GM12878 (cell line): Measurements from ENCODE around the gene AGRN.

Source experiments
- BCL11A ChIP-seq: IDR thresholded peaks from 2 replicates; pipeline ENCODE4 v1.6.1; 2011; ENCODE audit warnings: low read depth, low read length
- CBX5 ChIP-seq: sonication (generic); IDR thresholded peaks from 2 replicates; pipeline ENCODE4 v1.6.1; 2016; ENCODE audit warnings: low read depth, moderate library complexity, mild to moderate bottlenecking, inconsistent platforms
- CREB1 ChIP-seq: IDR thresholded peaks from 2 replicates; pipeline ENCODE4 v1.6.1; 2012; ENCODE audit warnings: low read depth, mild to moderate bottlenecking, inconsistent platforms
- HCFC1 ChIP-seq: fragments of 150-350 bp; IDR thresholded peaks from 2 replicates; pipeline ENCODE4 v1.6.1; 2014; ENCODE audit warnings: low read length
- JUNB ChIP-seq: IDR thresholded peaks from 2 replicates; pipeline ENCODE4 v1.6.1; 2016; ENCODE audit warnings: antibody characterized with exemption, mild to moderate bottlenecking
- MYB ChIP-seq: fragments of 150-350 bp; IDR thresholded peaks from 2 replicates; pipeline ENCODE4 v1.6.1; 2014; ENCODE audit warnings: mild to moderate bottlenecking, low read depth, low read length, borderline replicate concordance
- NFIC ChIP-seq: IDR thresholded peaks from 2 replicates; pipeline ENCODE4 v1.6.1; 2012; ENCODE audit warnings: low read depth, mild to moderate bottlenecking, inconsistent platforms, low read length, moderate library complexity
- POLR2AphosphoS5 ChIP-seq: IDR thresholded peaks from 2 replicates; pipeline ENCODE4 v1.6.1; 2011; ENCODE audit warnings: mild to moderate bottlenecking, low read length, inconsistent platforms
- RB1 ChIP-seq: fragments of 450-650 bp; formaldehyde crosslinking; IDR thresholded peaks from 2 replicates; pipeline ENCODE4 v1.6.1; 2017; ENCODE audit warnings: mild to moderate bottlenecking, borderline replicate concordance
- SMC3 ChIP-seq: IDR thresholded peaks from 2 replicates; pipeline ENCODE4 v1.6.1; 2011; ENCODE audit warnings: low read length, improper control_type of control experiment, borderline replicate concordance
- TCF7 ChIP-seq: IDR thresholded peaks from 2 replicates; pipeline ENCODE4 v1.6.1; 2014; ENCODE audit warnings: antibody characterized with exemption, borderline replicate concordance
- YY1 ChIP-seq: IDR thresholded peaks from 2 replicates; pipeline ENCODE4 v1.6.1; 2011; ENCODE audit warnings: low read depth, mild to moderate bottlenecking, low read length
- TF ChIP-seq, protein P1 (sequence below), 3 experiments: IDR thresholded peaks in 2 of 3; conservative IDR thresholded peaks in 1 of 3; 2 replicates each; pipeline ENCODE4 v1.5.1; 2011; ENCODE audit warnings: low read depth in 3 of 3, low read length in 3 of 3, mild to moderate bottlenecking in 3 of 3, control low read depth in 2 of 3, moderate library complexity in 2 of 3, inconsistent platforms in 1 of 3, mixed read lengths in 1 of 3; ENCODE audit not compliant: control insufficient read depth in 2 of 3, insufficient read depth in 1 of 3; ENCODE audit errors: extremely low read depth in 1 of 3
- TF ChIP-seq, protein P2 (sequence below): IDR thresholded peaks from 2 replicates; pipeline ENCODE4 v1.6.1; 2012; ENCODE audit warnings: mild to moderate bottlenecking, low read depth, low read length

DNA sequence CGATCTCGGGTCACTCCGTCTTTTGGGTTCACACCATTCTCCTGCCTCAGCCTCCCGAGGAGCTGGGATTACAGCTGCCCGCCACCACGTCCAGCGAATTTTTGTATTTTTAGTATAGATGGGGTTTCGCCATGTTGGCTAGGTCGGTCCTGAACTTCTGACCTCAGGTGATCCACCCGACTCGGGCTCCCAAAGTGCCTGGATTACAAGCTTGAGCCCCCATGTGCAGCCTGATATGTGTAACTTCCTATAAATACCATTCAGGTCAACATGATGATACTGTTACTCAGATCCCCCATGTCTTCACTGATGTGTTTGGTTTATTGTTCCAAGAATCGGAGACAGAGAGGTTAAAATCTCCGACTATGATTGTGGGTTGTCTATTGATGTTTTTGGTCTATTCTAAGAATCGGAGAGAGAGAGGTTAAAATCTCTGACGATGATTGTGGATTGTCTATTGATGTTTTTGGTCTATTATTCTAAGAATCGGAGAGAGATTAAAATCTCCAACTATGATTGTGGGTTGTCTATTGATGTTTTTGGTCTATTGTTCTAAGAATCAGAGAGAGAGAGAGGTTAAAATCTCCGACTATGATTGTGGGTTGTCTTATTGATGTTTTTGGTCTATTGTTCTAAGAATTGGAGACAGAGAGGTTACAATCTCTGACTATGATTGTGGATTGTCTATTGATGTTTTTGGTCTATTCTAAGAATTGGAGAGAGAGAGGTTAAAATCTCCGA lies 78.9 kb downstream of the AGRN start:
- no peak for TF ChIP-seq CREB1
- TF ChIP-seq, protein P1, sequence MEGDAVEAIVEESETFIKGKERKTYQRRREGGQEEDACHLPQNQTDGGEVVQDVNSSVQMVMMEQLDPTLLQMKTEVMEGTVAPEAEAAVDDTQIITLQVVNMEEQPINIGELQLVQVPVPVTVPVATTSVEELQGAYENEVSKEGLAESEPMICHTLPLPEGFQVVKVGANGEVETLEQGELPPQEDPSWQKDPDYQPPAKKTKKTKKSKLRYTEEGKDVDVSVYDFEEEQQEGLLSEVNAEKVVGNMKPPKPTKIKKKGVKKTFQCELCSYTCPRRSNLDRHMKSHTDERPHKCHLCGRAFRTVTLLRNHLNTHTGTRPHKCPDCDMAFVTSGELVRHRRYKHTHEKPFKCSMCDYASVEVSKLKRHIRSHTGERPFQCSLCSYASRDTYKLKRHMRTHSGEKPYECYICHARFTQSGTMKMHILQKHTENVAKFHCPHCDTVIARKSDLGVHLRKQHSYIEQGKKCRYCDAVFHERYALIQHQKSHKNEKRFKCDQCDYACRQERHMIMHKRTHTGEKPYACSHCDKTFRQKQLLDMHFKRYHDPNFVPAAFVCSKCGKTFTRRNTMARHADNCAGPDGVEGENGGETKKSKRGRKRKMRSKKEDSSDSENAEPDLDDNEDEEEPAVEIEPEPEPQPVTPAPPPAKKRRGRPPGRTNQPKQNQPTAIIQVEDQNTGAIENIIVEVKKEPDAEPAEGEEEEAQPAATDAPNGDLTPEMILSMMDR (IDR thresholded peaks at IDR 0.05 in 2 of 3, conservative IDR thresholded peaks at IDR 0.05 in 1 of 3; ENCODE audit: control insufficient read depth in 2 of 3, extremely low read depth in 1 of 3, insufficient read depth in 1 of 3, low read depth in 3 of 3, low read length in 3 of 3), result no peak
- no peak for TF ChIP-seq BCL11A
- TF ChIP-seq NFIC, result no peak
- TF ChIP-seq, protein P2, sequence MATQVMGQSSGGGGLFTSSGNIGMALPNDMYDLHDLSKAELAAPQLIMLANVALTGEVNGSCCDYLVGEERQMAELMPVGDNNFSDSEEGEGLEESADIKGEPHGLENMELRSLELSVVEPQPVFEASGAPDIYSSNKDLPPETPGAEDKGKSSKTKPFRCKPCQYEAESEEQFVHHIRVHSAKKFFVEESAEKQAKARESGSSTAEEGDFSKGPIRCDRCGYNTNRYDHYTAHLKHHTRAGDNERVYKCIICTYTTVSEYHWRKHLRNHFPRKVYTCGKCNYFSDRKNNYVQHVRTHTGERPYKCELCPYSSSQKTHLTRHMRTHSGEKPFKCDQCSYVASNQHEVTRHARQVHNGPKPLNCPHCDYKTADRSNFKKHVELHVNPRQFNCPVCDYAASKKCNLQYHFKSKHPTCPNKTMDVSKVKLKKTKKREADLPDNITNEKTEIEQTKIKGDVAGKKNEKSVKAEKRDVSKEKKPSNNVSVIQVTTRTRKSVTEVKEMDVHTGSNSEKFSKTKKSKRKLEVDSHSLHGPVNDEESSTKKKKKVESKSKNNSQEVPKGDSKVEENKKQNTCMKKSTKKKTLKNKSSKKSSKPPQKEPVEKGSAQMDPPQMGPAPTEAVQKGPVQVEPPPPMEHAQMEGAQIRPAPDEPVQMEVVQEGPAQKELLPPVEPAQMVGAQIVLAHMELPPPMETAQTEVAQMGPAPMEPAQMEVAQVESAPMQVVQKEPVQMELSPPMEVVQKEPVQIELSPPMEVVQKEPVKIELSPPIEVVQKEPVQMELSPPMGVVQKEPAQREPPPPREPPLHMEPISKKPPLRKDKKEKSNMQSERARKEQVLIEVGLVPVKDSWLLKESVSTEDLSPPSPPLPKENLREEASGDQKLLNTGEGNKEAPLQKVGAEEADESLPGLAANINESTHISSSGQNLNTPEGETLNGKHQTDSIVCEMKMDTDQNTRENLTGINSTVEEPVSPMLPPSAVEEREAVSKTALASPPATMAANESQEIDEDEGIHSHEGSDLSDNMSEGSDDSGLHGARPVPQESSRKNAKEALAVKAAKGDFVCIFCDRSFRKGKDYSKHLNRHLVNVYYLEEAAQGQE, result no peak
- no peak for TF ChIP-seq RB1
- TF ChIP-seq YY1, result no peak
- TF ChIP-seq POLR2AphosphoS5, result no peak
- TF ChIP-seq SMC3, result no peak
- TF ChIP-seq JUNB, result no peak
- no peak for TF ChIP-seq MYB
- no peak for TF ChIP-seq TCF7
- TF ChIP-seq HCFC1, result no peak
- no peak for TF ChIP-seq CBX5
